Activated CD8-positive, alpha-beta memory T cell treated with anti-CD3 and anti-CD28 coated beads, Interleukin-2, amount 10 ng/mL, durations not matched to agents 7 days and 5 days (primary cell): ENCODE measurements around the gene PHLDB2. TPM values are rescaled to one million over a fixed set of nuclear protein-coding genes. Genes with fewer than 3 reads are reported as not detected.

Source experiments
- ATAC-seq: fragments of 150-1000 bp; cut with Tn5 transposase; one replicate; pipeline ENCODE4 v1.10.0; 2021; ENCODE audit warnings: moderate library complexity
- CTCF ChIA-PET: fragments of 350-600 bp; sonication (Branson Sonifier 250); formaldehyde crosslinking; loops from one replicate; lab custom pipeline; 2021; ENCODE audit warnings: antibody characterized with exemption; lab: Charles Lee
- DNase-seq: peaks from one replicate; pipeline ENCODE4 v3.0.0-alpha.2; 2020
- H3K27ac Mint-ChIP-seq: one replicate; pipeline ENCODE4 v1.8.0; 2021; ENCODE audit warnings: mild to moderate bottlenecking, mixed read lengths
- H3K27me3 Mint-ChIP-seq: one replicate; pipeline ENCODE4 v1.8.0; 2021; ENCODE audit warnings: mixed read lengths
- H3K36me3 Mint-ChIP-seq: one replicate; pipeline ENCODE4 v1.8.0; 2021; ENCODE audit warnings: mild to moderate bottlenecking, mixed read lengths
- H3K4me1 Mint-ChIP-seq: one replicate; pipeline ENCODE4 v1.8.0; 2021; ENCODE audit warnings: mixed read lengths
- H3K4me3 Mint-ChIP-seq: one replicate; pipeline ENCODE4 v1.8.0; 2021; ENCODE audit warnings: mild to moderate bottlenecking, moderate library complexity, mixed read lengths
- H3K9me3 Mint-ChIP-seq: one replicate; pipeline ENCODE4 v1.8.0; 2022; ENCODE audit warnings: low read depth, mixed read lengths
- total RNA-seq, 2 experiments: library from RNA; stranded (reverse); gene quantifications; one replicate each; pipeline ENCODE4 v1.2.3, GENCODE V29; 2021

PHLDB2 gene
- total RNA-seq, 2 experiments from 2014 or later: 4.4 to 4.8 TPM

DNA sequence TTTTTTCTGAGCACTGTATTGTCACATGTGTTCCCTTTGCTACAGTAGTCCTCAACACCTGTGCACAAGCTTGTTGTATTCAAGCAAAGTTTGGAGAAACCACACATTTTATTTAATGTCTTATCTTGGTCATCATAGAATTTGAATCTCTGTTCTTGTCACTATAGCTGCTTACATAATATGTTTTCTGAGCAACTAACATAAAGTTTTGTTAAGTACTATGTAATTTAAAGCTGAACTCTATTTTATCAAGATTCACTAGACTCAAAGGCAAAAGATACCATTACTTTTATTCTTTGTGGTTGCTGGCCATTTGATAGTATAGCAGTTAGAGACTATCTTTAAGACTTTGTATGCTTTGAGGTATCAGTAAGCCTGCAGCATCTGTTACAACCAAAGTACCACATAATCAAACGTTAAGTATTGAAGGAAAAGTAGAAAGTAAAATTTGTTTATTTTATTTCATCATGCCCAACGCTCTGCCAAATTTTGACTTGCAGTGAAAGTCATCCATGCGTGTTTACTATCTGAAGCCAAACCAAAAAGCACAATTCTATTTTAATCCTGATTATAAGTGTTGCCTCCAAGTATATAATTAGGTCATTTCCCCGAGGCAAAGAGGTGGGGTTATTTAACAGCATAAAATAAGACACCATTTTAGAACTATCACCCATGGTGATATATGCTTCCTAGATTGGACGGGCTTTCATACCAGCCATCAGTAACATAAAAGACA, 109.4 kb downstream of the PHLDB2 start:
- H3K4me1 Mint-ChIP-seq: peaks cover 10% of the 10 kb centered on the region
- no peaks in the 10 kb centered on the region for H3K36me3 Mint-ChIP-seq
- H3K27ac Mint-ChIP-seq: no peak overlapping the region
- no peak overlapping the region for H3K4me3 Mint-ChIP-seq
- CTCF ChIA-PET: interaction anchor here (0.6 to 9.1 kb wide), 34 partner anchors 10 to 769 kb away, joined by 3 to 137 read pairs (median 4); partner anchors contain the start of gene ABHD10
- ATAC-seq (no peak), DNase-seq (no peak)
- no peaks in the 10 kb centered on the region for H3K27me3 Mint-ChIP-seq
- no peaks in the 10 kb centered on the region for H3K9me3 Mint-ChIP-seq

DNA sequence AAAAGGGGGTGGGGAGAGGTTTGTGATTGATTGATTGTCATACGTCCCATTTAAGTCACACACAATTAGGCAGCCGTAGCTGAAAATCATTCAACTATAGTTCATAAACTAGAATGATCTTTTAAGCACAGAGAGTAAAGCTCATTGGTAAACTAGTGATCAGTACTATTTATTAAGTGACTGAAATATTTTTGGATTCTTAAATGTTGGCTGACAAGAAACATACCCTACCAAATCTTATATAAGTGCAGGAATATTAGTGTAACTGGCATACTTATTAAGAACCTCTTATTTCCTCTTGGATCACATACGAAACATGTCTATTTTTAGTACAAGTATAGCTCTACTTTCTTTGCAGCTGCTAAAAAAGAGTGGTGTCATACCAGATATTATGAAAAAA, 111.3 kb downstream of the PHLDB2 start:
- peaks cover 10% of the 10 kb centered on the region for H3K4me1 Mint-ChIP-seq
- no peaks in the 10 kb centered on the region for H3K36me3 Mint-ChIP-seq
- H3K27me3 Mint-ChIP-seq: no peaks in the 10 kb centered on the region
- no peaks in the 10 kb centered on the region for H3K9me3 Mint-ChIP-seq
- H3K27ac Mint-ChIP-seq: no peak overlapping the region
- no peak for DNase-seq
- no peak overlapping the region for H3K4me3 Mint-ChIP-seq
- no peak for ATAC-seq
- CTCF ChIA-PET: interaction anchor here (1.4 to 9.1 kb wide), 4 partner anchors 8 to 302 kb away, joined by 9 to 137 read pairs (median 28); partner anchors contain the start of gene ABHD10

DNA sequence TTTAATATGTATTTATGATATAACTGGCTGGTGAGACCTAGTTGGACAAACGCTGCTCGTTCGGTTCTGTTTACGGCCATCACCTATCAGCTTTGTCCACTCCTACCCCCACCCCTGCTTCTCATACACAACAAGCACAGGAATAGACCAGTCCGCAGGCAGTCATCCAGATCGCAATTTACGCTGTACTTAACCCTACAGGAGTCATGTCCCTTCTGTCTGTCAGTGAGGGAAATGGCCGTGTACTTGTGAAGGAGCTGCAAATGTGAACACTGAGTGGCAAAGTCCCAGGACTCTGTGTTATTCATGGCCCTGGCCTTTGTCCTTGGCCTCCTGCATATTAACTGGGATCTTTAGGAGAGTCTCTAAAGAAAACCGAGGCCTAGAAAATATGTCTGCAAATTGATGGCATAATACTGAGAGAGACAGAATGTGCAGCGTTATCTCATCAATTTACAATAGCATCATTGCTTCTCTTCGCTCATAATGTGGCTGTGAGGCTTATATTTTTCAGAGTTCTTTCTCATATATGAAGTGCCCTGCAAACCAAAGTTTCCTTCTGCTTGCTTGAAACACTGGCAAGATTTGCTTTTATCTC, 112.6 kb downstream of the PHLDB2 start:
- H3K27me3 Mint-ChIP-seq: no peaks in the 10 kb centered on the region
- DNase-seq (no peak), ATAC-seq (no peak)
- H3K9me3 Mint-ChIP-seq: no peaks in the 10 kb centered on the region
- no peak overlapping the region for H3K4me3 Mint-ChIP-seq
- CTCF ChIA-PET: interaction anchor here (1.4 to 9.1 kb wide), 3 partner anchors 41 to 303 kb away, joined by 9 to 137 read pairs (median 16); no protein-coding TSS in a partner anchor
- H3K36me3 Mint-ChIP-seq: no peaks in the 10 kb centered on the region
- no peak overlapping the region for H3K27ac Mint-ChIP-seq
- H3K4me1 Mint-ChIP-seq: peaks cover 6% of the 10 kb centered on the region

DNA sequence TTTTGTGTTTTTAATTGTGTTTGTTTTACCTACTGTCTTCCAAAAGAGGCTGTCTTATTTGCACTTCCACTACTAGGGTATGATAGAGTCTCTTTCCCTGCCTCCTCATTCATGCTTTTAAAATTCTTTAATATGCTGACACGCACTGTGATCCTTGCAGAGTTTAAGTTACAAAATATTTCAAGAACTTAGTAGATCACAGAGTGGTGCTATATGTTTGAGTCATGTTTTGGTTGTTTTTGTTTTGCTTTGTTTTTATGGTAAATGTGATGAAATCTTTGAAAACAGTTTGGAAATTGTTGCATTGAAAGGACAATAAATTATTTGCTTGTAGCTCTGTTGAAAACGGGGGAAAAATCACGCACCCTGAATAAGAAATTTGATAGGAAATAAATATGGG, 113.8 kb downstream of the PHLDB2 start:
- Mint-ChIP-seq H3K27me3 (no peaks in the 10 kb centered on the region), H3K4me3 (no peak overlapping the region), H3K9me3 (no peaks in the 10 kb centered on the region), H3K4me1 (no peaks in the 10 kb centered on the region), H3K36me3 (no peaks in the 10 kb centered on the region), H3K27ac (no peak overlapping the region)
- DNase-seq (no peak), ATAC-seq (no peak)
- CTCF ChIA-PET: interaction anchor here (0.8 kb wide), 1 partner anchor 18 kb away, joined by 3 read pairs; no protein-coding TSS in a partner anchor

DNA sequence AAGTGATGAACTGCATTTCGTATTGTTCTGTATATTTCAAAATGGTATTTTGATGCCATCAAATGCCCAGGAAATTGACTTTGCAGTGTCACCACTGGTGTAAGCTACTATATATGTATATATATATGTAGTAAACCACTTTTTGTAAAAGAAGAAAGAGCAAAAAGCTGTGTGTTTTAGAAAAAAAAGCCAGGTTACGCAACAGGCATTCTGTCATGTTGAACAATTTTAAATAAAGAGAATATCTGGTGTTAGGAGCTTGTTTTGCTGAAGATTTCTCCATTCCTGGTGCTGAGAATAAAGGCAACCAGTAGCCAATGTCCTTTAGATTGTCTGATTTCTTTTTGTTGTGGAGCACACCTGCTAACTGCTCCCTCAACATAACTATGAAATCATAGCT, 116.1 kb downstream of the PHLDB2 start:
- DNase-seq (no peak), ATAC-seq (no peak)
- H3K4me1 Mint-ChIP-seq: peaks cover 9% of the 10 kb centered on the region
- H3K36me3 Mint-ChIP-seq: no peaks in the 10 kb centered on the region
- H3K4me3 Mint-ChIP-seq: no peak overlapping the region
- no peaks in the 10 kb centered on the region for H3K9me3 Mint-ChIP-seq
- H3K27me3 Mint-ChIP-seq: no peaks in the 10 kb centered on the region
- H3K27ac Mint-ChIP-seq: no peak overlapping the region
- CTCF ChIA-PET: interaction anchor here (0.8 to 1.1 kb wide), 3 partner anchors 39 to 258 kb away, joined by 3 to 5 read pairs (median 3); no protein-coding TSS in a partner anchor

DNA sequence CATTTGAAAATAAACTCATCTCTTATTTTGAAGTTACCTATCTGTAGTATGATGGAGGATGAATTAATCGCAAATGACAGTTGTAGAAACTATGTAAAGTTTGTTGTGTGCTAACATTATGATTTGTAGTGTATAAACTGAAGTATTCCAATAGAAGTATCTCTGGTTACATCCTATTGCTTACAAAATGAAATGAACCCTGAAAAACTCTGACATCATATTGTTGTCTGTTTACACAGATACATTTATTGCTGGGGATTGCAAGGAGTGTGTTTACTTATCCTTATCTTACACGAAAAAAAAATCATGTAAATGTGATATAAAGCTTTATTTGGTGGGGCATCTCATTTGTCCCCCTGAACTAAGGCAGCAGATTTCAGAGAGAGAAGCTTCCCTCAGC, 117.2 kb downstream of the PHLDB2 start:
- H3K4me3 Mint-ChIP-seq: no peak overlapping the region
- H3K9me3 Mint-ChIP-seq: no peaks in the 10 kb centered on the region
- ATAC-seq: no peak
- H3K4me1 Mint-ChIP-seq: peaks cover 20% of the 10 kb centered on the region
- H3K27me3 Mint-ChIP-seq: no peaks in the 10 kb centered on the region
- no peak overlapping the region for H3K27ac Mint-ChIP-seq
- DNase-seq: no peak
- peaks cover 4% of the 10 kb centered on the region for H3K36me3 Mint-ChIP-seq
- CTCF ChIA-PET: interaction anchor here (0.9 to 1.6 kb wide), 2 partner anchors 258 to 307 kb away, joined by 3 to 5 read pairs; no protein-coding TSS in a partner anchor

DNA sequence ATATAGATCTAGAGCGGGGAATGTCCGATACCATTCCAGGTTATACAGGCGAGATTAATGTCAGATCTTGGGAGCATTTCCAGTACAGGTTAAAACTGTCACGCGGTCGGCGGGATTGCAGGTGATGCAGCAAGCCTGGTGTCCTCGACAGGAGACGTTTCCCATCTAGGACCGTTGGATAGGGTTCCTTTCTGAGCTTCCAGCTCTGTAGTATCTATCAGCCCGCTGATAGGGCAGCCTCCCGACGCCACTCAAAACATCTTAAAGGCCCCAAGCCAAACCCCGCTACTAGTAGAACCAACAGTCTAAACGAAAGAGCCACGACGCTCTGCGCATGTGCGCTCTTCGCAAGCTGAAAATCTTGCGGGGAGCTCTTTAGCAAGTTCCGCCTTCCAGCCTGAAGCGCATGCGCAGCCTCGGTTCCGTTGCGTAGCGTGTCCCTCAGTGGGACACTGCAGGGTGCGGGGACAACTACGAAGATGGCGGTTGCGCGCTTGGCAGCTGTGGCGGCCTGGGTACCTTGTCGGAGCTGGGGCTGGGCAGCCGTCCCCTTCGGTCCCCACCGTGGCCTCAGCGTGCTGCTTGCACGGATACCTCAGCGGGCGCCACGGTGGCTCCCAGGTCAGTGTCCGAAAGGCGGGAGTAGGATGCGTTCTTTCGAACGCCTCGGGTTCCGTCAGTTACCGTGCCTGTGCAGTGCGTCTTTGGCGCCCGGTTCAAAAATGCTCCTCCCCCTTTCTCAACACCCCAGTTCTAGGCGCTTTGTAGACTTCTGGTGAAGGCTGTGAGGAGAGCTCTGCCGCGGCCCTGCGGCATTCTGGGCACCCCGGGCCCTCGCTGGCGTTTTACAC, 119.7 kb downstream of the PHLDB2 start, which contains the start of gene ABHD10:
Gene ABHD10, plus strand, starts transcription at position 444 of the 851 bp plus-strand sequence. Its CDS starts 36 bp downstream, at position 480.
- Mint-ChIP-seq H3K4me3 (peak within 1 kb of the TSS; percentile 92), H3K9me3 (no peaks in the 10 kb centered on the region), H3K36me3 (peaks cover 22% of the 10 kb centered on the region), H3K27me3 (no peaks in the 10 kb centered on the region), H3K4me1 (peaks cover 39% of the 10 kb centered on the region), H3K27ac (peak within 1 kb of the TSS; percentile 94)
- DNase-seq (peak; percentile 99), ATAC-seq (peak; percentile 96)
- CTCF ChIA-PET: interaction anchor here (0.8 to 5.6 kb wide), 20 partner anchors 9 to 701 kb away, joined by 3 to 40 read pairs (median 4); no protein-coding TSS in a partner anchor

DNA sequence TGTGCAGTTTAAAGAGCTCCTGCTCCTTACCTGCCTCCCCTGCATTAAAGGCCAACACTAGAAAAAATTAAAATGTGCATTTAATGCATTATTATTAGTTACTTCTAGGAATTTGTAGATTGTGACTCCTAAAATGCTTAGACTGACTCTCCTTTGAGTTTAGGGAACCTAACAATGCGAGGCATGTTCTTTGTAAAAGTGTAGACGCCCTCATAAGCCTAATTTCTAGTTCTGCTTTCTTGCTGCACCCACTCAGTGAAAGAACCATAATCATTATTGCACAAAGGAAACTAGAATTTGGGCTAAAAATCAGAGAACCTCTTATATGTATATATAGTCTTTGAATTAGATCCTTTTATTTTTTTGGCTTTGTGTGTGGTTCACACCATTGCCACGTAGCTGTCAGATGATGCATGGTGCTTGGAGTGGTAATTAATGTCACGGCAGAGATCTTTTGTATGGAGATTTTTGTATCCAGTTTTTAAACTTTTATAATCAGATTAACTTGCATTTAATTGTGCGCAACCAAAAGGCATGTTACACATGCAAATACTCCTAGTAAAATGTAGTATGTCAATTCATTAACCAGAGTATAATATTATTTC, 120.5 kb downstream of the PHLDB2 start:
- Mint-ChIP-seq H3K9me3 (no peaks in the 10 kb centered on the region), H3K27ac (peak overlapping the region; percentile 94), H3K27me3 (no peaks in the 10 kb centered on the region), H3K4me3 (peak overlapping the region; percentile 92), H3K4me1 (peaks cover 45% of the 10 kb centered on the region), H3K36me3 (peaks cover 27% of the 10 kb centered on the region)
- DNase-seq (no peak), ATAC-seq (peak; percentile 13)
- CTCF ChIA-PET: interaction anchor here (0.9 to 5.6 kb wide), 19 partner anchors 9 to 702 kb away, joined by 3 to 40 read pairs (median 4); no protein-coding TSS in a partner anchor

DNA sequence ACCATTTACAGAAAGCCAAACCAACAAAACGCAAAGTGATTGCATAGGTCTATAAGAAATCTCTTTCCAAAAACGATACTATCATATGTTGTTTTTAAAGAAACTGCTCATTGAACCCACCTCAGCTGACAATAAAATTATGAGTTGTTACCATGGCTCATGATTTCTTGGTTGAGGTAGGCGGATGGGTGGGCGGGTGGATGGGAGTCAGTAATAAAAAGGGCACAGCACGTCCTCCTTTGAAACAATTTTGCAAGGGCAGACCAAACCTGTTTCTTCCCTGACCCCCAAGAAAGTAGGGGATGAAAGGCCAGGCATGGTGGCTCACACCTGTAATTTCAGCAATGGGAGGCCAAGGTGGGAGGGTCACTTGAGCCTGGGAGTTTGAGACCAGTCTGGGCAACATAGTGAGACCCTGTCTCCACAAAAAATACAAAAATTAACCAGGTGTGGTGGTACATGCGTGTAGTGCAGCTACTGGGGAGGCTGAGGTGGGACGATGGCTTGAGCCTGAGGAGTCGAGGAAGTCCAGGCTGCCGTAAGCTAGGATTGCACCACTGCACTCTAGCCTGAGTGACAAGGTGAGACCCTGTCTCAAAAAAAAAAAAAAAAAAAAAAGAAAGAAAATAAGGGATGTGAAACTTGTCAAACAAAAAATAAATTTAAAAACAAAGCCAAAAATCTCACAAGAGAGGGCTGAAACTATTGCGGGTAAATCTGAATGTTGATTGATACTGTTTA, 121.8 kb downstream of the PHLDB2 start:
- H3K4me3 Mint-ChIP-seq: peak overlapping the region; percentile 92
- no peaks in the 10 kb centered on the region for H3K9me3 Mint-ChIP-seq
- H3K4me1 Mint-ChIP-seq: peaks cover 58% of the 10 kb centered on the region
- H3K27me3 Mint-ChIP-seq: no peaks in the 10 kb centered on the region
- H3K27ac Mint-ChIP-seq: peak overlapping the region; percentile 94
- ATAC-seq (no peak), DNase-seq (no peak)
- H3K36me3 Mint-ChIP-seq: peaks cover 32% of the 10 kb centered on the region
- CTCF ChIA-PET: interaction anchor here (1.7 to 5.6 kb wide), 3 partner anchors 9 to 264 kb away, joined by 8 to 40 read pairs (median 22); no protein-coding TSS in a partner anchor

DNA sequence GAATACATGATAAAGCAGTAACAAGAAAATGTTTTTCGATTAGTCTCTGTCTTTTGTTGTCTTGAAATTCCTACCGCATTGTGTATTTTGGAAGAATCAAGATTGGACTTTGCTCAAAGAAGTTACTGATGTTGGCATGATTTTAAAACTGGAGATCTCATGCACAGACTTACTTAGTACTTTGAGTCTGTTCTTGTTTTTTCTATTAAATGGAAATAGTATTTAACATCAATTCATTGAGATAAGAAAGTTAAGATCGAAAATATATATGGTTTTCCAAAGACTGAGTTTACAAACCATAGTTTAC, 122.3 kb downstream of the PHLDB2 start:
- H3K27ac Mint-ChIP-seq: no peak overlapping the region
- no peaks in the 10 kb centered on the region for H3K9me3 Mint-ChIP-seq
- no peaks in the 10 kb centered on the region for H3K27me3 Mint-ChIP-seq
- CTCF ChIA-PET: interaction anchor here (1.7 to 5.6 kb wide), 2 partner anchors 8 to 33 kb away, joined by 8 to 40 read pairs; no protein-coding TSS in a partner anchor
- ATAC-seq (no peak), DNase-seq (no peak)
- peak overlapping the region; percentile 35 for H3K4me3 Mint-ChIP-seq
- peaks cover 62% of the 10 kb centered on the region for H3K4me1 Mint-ChIP-seq
- peaks cover 36% of the 10 kb centered on the region for H3K36me3 Mint-ChIP-seq

DNA sequence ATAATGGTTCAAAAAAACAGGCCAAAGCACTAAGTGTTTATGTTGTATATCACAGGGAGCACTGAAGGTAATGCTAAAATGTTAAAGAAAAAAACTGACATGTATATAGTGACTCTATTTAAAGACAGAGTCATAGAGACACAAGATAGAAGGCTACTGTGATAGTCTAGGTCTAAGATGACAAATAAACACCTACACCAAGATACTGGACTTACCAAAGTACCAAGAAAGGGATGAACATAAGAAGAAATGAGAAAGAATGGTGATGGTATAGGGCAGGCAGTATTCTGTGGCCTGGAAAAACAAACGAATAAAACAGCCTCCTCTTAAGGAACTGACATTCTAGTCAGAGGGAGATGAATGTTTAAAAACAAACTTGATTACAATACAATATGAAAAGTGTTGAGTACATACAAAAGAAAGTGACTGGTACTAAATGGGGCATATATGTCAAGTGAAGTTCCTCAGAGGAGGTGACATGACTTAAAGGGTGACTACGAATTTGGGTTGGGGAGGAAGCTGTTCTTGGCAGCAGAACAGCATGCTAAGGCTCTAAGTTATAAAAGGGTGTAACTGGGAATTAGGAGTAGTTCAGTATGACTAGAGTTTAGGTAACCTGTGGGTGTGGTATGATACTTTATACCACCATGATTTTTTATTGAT, 125.7 kb downstream of the PHLDB2 start:
- DNase-seq (no peak), ATAC-seq (peak; percentile 30)
- H3K9me3 Mint-ChIP-seq: no peaks in the 10 kb centered on the region
- H3K27ac Mint-ChIP-seq: peak overlapping the region; percentile 55
- H3K4me1 Mint-ChIP-seq: peaks cover 68% of the 10 kb centered on the region
- peaks cover 59% of the 10 kb centered on the region for H3K36me3 Mint-ChIP-seq
- H3K27me3 Mint-ChIP-seq: no peaks in the 10 kb centered on the region
- H3K4me3 Mint-ChIP-seq: no peak overlapping the region
- CTCF ChIA-PET: interaction anchor here (0.7 kb wide), 1 partner anchor 29 kb away, joined by 4 read pairs; no protein-coding TSS in a partner anchor
